Activated T-helper 17 cell treated with anti-CD3 and anti-CD28 coated beads, Interleukin-2, amount 50 U/mL, for 72 hours (primary cell): ENCODE results near the gene SYT14. TPM values are rescaled to one million over a fixed set of nuclear protein-coding genes. Genes with fewer than 3 reads are reported as not detected.
"Not testable (repeated sequence)": the region's sequence is repeated elsewhere in the genome, so short reads cannot be mapped to it uniquely, and the experiment has no call there.

Experiments used
- ATAC-seq: fragments of 150-1000 bp; cut with Tn5 transposase; replicated peaks from 2 replicates; pipeline ENCODE4 v1.10.0; 2021; ENCODE audit warnings: mild to moderate bottlenecking, moderate library complexity
- H3K27ac Mint-ChIP-seq: one replicate; pipeline ENCODE4 v1.8.0; 2022; ENCODE audit warnings: mixed read lengths
- H3K27me3 Mint-ChIP-seq: one replicate; pipeline ENCODE4 v1.8.0; 2022; ENCODE audit warnings: mixed read lengths
- H3K36me3 Mint-ChIP-seq: one replicate; pipeline ENCODE4 v1.8.0; 2022; ENCODE audit warnings: low read depth, mild to moderate bottlenecking, mixed read lengths
- H3K4me1 Mint-ChIP-seq: one replicate; pipeline ENCODE4 v1.8.0; 2022; ENCODE audit warnings: mixed read lengths
- H3K4me3 Mint-ChIP-seq: one replicate; pipeline ENCODE4 v1.8.0; 2022; ENCODE audit warnings: mild to moderate bottlenecking, mixed read lengths
- H3K9me3 Mint-ChIP-seq: one replicate; pipeline ENCODE4 v1.8.0; 2022; ENCODE audit warnings: mixed read lengths
- total RNA-seq, 2 donors: library from RNA; stranded (reverse); gene quantifications; one replicate each; pipeline ENCODE4 v1.2.3, GENCODE V29; 2022

SYT14 gene
- total RNA-seq, 2 donors from 2014 or later, result not detected

GRCh38 chr1:210024996-210025395, 87.0 kb downstream of the SYT14 start:
- H3K9me3 Mint-ChIP-seq, result no peaks in the 10 kb centered on the region
- no peak overlapping the region for H3K4me3 Mint-ChIP-seq
- no peak for ATAC-seq
- H3K4me1 Mint-ChIP-seq, result no peaks in the 10 kb centered on the region
- no peaks in the 10 kb centered on the region for H3K36me3 Mint-ChIP-seq
- H3K27ac Mint-ChIP-seq, result no peak overlapping the region
- H3K27me3 Mint-ChIP-seq, result peaks cover 10% of the 10 kb centered on the region

GRCh38 chr1:210025870-210026269, 87.9 kb downstream of the SYT14 start:
- no peak for ATAC-seq
- H3K27me3 Mint-ChIP-seq, result peaks cover 15% of the 10 kb centered on the region
- peaks cover 6% of the 10 kb centered on the region for H3K9me3 Mint-ChIP-seq

DNA sequence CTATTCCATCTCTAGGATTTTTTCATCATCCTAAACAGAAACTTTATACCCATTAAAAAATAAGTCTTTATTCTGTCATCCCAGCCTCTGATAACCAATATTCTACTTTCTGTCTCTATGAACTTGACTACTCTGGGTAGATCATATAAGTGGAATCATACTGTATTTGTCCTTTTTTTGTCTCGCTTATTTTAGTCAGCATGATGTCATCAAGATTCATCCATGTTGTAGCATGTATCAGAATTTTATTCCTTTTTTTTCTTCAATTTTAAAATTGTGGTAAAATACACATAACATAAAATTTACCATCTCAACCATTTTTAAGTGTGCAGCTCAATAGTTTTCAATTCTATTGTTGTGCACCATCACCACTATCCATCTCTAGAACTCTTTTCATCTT, 90.0 kb downstream of the SYT14 start:
- no peak for ATAC-seq
- H3K4me3 Mint-ChIP-seq, result no peak overlapping the region
- H3K36me3 Mint-ChIP-seq, result no peaks in the 10 kb centered on the region
- H3K4me1 Mint-ChIP-seq, result no peaks in the 10 kb centered on the region
- H3K27me3 Mint-ChIP-seq, result peaks cover 29% of the 10 kb centered on the region
- H3K27ac Mint-ChIP-seq, result no peak overlapping the region
- H3K9me3 Mint-ChIP-seq, result peaks cover 6% of the 10 kb centered on the region

More at GRCh38 chr1:210025870-210026269, 87.9 kb downstream of the SYT14 start:
- Mint-ChIP-seq H3K4me1 (no peaks in the 10 kb centered on the region), H3K27ac (no peak overlapping the region), H3K36me3 (no peaks in the 10 kb centered on the region), H3K4me3 (no peak overlapping the region)

- Mint-ChIP-seq H3K36me3 (no peaks in the 10 kb centered on the region), H3K4me1 (no peaks in the 10 kb centered on the region), H3K4me3 (no peak overlapping the region), H3K27ac (no peak overlapping the region), H3K27me3 (peaks cover 36% of the 10 kb centered on the region), H3K9me3 (peaks cover 6% of the 10 kb centered on the region)
- no peak for ATAC-seq
Observed at GRCh38 chr1:210031473-210031872, 93.5 kb downstream of the SYT14 start.

DNA sequence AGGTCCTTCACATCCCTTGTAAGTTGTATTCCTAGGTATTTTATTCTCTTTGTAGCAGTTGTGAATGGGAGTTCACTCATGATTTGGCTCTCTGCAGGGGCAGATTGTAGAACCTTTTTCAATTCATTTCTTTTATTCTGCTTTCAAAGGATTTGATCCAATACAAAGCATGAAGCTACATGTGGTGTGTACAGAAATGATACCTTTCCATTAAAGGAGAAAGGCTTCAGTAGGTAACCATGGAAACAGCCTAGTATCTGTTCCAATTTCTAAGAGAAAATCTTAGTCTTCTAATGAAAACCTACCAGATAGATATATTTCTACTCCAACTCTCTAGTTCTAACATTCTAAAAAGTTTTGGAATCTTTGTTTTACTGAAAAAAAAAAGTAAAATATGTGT, 105.0 kb downstream of the SYT14 start:
- no peaks in the 10 kb centered on the region for H3K27me3 Mint-ChIP-seq
- H3K4me1 Mint-ChIP-seq, result no peaks in the 10 kb centered on the region
- ATAC-seq, result no peak
- no peak overlapping the region for H3K4me3 Mint-ChIP-seq
- H3K27ac Mint-ChIP-seq, result no peak overlapping the region
- no peaks in the 10 kb centered on the region for H3K36me3 Mint-ChIP-seq
- peaks cover 3% of the 10 kb centered on the region for H3K9me3 Mint-ChIP-seq

- no peak for ATAC-seq
- Mint-ChIP-seq H3K4me1 (no peaks in the 10 kb centered on the region), H3K27ac (no peak overlapping the region), H3K9me3 (no peaks in the 10 kb centered on the region), H3K27me3 (peaks cover 3% of the 10 kb centered on the region), H3K36me3 (no peaks in the 10 kb centered on the region), H3K4me3 (no peak overlapping the region)
Observed at GRCh38 chr1:210049616-210050015, 111.6 kb downstream of the SYT14 start.

- ATAC-seq, H3K4me3 Mint-ChIP-seq, H3K36me3 Mint-ChIP-seq, H3K9me3 Mint-ChIP-seq, H3K27me3 Mint-ChIP-seq, H3K27ac Mint-ChIP-seq, H3K4me1 Mint-ChIP-seq: not testable (repeated sequence)
Observed at GRCh38 chr1:210050491-210050890, 112.5 kb downstream of the SYT14 start.

DNA sequence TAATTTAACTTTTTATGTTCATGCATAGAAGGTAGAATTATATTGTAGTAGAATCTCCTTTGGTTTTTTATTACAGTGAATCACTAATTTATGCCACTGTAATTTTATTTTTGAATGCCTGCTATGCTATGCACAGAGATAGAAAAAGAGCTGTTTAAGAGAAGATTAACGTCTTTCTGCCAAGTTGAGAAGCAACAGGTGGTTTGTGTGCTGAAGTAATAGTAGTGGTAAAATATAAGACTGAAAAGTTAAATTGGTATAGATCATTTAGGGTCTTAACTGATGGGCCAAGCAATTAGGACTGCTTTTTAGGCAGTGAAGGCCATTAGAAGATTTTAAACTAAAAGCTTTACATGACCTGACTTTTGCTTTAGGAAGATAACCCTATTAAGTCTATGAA, 115.1 kb downstream of the SYT14 start:
- ATAC-seq, result no peak
- Mint-ChIP-seq H3K27ac (no peak overlapping the region), H3K36me3 (no peaks in the 10 kb centered on the region), H3K4me3 (no peak overlapping the region), H3K27me3 (peaks cover 13% of the 10 kb centered on the region), H3K9me3 (no peaks in the 10 kb centered on the region), H3K4me1 (no peaks in the 10 kb centered on the region)

DNA sequence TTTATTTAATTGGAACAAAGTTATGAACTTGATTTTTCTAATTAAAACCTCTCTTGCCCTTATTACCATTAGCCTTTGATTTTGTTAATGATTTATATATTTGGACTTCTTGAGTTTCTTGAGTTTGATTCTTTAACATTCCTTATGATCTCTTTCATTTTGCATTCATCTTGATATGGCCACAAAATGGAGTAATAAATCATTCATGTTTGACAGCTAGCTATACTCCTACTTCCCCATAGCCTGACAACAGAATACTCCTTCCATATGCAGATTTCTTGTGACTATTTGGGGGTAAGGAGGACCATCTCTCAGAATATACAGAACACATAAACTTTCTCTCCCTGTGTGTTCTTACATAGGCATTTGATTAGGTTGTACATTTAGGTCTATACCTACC, 119.6 kb downstream of the SYT14 start:
- Mint-ChIP-seq H3K4me3 (no peak overlapping the region), H3K36me3 (no peaks in the 10 kb centered on the region), H3K4me1 (no peaks in the 10 kb centered on the region), H3K9me3 (no peaks in the 10 kb centered on the region), H3K27me3 (peaks cover 16% of the 10 kb centered on the region), H3K27ac (no peak overlapping the region)
- no peak for ATAC-seq

DNA sequence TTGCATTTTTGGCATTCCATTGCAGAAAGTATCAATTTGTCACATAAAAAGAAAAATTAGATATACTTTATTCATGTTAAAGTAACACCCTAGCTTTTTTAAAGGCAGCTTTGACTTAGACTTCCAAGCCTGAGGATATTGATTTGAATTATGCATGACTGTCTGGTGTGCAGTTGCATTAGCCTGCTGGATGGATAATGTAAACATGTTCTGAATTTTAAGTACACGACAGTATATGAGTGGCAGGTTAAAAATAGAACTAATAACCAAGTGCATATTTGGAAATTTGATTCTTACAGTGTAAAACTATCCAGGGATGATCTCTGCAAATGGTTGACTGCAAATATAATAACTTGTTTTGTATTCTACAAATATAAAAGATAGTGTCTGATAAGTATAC, 124.0 kb downstream of the SYT14 start:
- no peak overlapping the region for H3K27ac Mint-ChIP-seq
- H3K36me3 Mint-ChIP-seq, result no peaks in the 10 kb centered on the region
- no peaks in the 10 kb centered on the region for H3K4me1 Mint-ChIP-seq
- H3K9me3 Mint-ChIP-seq, result peaks cover under 1% of the 10 kb centered on the region
- ATAC-seq, result no peak
- H3K27me3 Mint-ChIP-seq, result peaks cover 12% of the 10 kb centered on the region
- no peak overlapping the region for H3K4me3 Mint-ChIP-seq

DNA sequence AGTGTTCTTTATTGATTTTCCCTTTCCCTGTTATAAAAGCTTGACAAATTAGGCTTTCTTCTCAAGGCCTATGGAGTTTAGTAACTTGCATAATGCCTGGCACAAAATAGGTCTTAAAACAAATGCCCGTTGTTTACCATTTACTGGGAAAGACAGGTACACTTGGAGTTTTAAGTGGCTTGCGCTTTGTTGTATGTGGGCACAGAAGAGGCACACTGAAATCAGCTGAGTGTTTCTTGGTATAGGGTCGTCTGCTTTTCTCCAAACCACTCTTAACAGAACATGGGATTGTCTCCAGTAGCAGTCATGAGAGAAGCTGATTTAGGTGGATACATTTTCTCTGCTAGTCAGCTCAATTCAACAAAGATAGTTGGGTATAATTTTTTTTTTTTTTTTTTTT, 132.5 kb downstream of the SYT14 start:
- Mint-ChIP-seq H3K36me3 (no peaks in the 10 kb centered on the region), H3K27me3 (peaks cover 4% of the 10 kb centered on the region), H3K4me3 (no peak overlapping the region), H3K4me1 (no peaks in the 10 kb centered on the region), H3K27ac (no peak overlapping the region), H3K9me3 (peaks cover 3% of the 10 kb centered on the region)
- no peak for ATAC-seq

DNA sequence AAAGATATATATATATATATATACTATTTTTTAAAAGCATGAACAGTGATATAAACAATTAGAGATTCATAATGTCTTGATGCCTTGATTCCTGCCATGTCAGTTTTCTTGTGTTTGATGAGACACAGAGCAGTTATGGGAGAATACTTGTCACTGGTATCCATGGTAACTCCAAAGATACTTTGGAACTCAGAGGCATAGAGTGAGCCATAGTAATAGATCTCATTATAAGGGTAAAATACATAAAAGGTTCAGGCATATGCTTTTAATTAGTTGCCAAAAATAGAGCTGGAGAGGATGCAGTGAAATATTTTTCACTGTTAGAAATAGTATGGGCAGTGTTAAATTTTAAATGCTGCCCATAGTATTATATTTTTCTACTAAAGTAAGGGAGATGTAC, 134.1 kb downstream of the SYT14 start:
- ATAC-seq, result no peak
- peaks cover 9% of the 10 kb centered on the region for H3K27me3 Mint-ChIP-seq

DNA sequence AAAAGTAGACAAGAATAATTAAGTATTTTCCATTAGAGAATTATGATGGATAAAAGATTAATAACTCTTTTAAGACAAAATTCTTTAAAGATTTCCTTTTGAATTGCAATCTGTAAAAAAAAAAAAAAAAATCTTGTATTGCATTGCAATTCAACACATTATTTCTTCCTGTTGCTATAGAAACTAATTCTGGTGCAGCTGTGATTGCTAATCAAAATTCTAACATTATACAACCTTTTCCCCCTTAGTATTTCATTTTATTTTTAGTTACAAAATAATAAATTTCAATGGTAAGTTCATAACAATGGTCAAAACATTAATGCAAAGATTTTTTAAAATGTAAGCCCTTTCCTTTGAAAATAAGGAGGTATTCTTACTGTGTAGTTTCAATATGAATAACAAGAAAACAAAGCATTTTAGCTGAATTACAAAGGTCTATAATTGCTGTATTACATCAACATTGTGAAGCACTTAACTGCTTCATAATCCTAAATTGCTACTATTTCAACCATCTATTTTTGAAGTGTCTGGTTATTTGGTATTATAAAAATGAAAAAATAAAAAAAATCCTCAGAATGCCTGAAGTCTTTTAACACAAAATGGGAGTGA, 135.0 kb downstream of the SYT14 start:
- H3K9me3 Mint-ChIP-seq, result no peaks in the 10 kb centered on the region
- no peak overlapping the region for H3K27ac Mint-ChIP-seq
- ATAC-seq, result no peak
- peaks cover 9% of the 10 kb centered on the region for H3K27me3 Mint-ChIP-seq
- no peaks in the 10 kb centered on the region for H3K36me3 Mint-ChIP-seq
- no peaks in the 10 kb centered on the region for H3K4me1 Mint-ChIP-seq
- H3K4me3 Mint-ChIP-seq, result no peak overlapping the region

More for the DNA sequence above, 134.1 kb downstream of the SYT14 start:
- no peak overlapping the region for H3K27ac Mint-ChIP-seq
- H3K4me1 Mint-ChIP-seq, result no peaks in the 10 kb centered on the region
- H3K9me3 Mint-ChIP-seq, result peaks cover 1% of the 10 kb centered on the region
- H3K4me3 Mint-ChIP-seq, result no peak overlapping the region
- no peaks in the 10 kb centered on the region for H3K36me3 Mint-ChIP-seq

GRCh38 chr1:210074904-210075303, 136.9 kb downstream of the SYT14 start:
- Mint-ChIP-seq H3K9me3 (no peaks in the 10 kb centered on the region), H3K27ac (no peak overlapping the region), H3K36me3 (no peaks in the 10 kb centered on the region), H3K27me3 (peaks cover 4% of the 10 kb centered on the region), H3K4me1 (no peaks in the 10 kb centered on the region), H3K4me3 (no peak overlapping the region)
- no peak for ATAC-seq

DNA sequence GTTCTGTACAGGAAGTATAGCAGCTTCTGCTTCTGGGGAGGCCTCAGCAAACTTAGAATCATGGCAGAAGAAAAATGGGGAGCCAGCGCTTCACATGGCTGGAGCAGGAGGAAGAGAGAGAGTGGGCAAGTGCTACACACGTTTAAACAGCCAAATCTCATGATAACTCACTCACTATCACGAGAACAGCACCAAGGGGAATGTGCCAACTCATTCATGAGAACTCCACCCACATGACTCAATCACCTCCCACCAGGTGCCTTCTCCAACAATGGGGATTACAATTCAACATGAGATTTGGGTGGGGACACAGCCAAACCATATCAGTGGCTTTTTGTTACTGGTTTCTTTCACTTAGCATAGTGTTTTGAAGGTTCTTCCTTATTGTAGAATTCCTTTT, 138.6 kb downstream of the SYT14 start:
- no peaks in the 10 kb centered on the region for H3K36me3 Mint-ChIP-seq
- no peak for ATAC-seq
- H3K4me3 Mint-ChIP-seq, result no peak overlapping the region
- no peaks in the 10 kb centered on the region for H3K4me1 Mint-ChIP-seq
- H3K27ac Mint-ChIP-seq, result no peak overlapping the region
- no peaks in the 10 kb centered on the region for H3K9me3 Mint-ChIP-seq
- peaks cover 4% of the 10 kb centered on the region for H3K27me3 Mint-ChIP-seq

GRCh38 chr1:210081494-210081893, 143.5 kb downstream of the SYT14 start:
- Mint-ChIP-seq H3K9me3 (no peaks in the 10 kb centered on the region), H3K4me3 (no peak overlapping the region), H3K36me3 (no peaks in the 10 kb centered on the region), H3K27ac (no peak overlapping the region), H3K4me1 (no peaks in the 10 kb centered on the region), H3K27me3 (peaks cover 1% of the 10 kb centered on the region)
- ATAC-seq, result no peak
